Large intestine (tissue), 3 donors: ENCODE data around the gene SUCO. TPM values are rescaled to one million over a fixed set of nuclear protein-coding genes. Genes with fewer than 3 reads are reported as not detected.

ENCODE experiments used
- DNase-seq, 2 donors: peaks; one replicate each; pipeline versions ENCODE4 v3.0.0 to v3.0.0-alpha.2; 2013
- H3K27ac ChIP-seq: one replicate; pipeline ENCODE4 v1.5.1; 2013; ENCODE audit warnings: low read length
- H3K27me3 ChIP-seq: 2 replicates; pipeline ENCODE4 v1.6.1; 2013; ENCODE audit warnings: low read length; ENCODE audit not compliant: control insufficient read depth, insufficient read depth
- H3K36me3 ChIP-seq: 2 replicates; pipeline ENCODE4 v1.6.1; 2013; ENCODE audit warnings: low read length; ENCODE audit not compliant: control insufficient read depth, insufficient read depth
- H3K4me1 ChIP-seq: one replicate; pipeline ENCODE4 v1.6.1; 2013; ENCODE audit warnings: low read length; ENCODE audit not compliant: control insufficient read depth, insufficient read depth
- H3K4me3 ChIP-seq: one replicate; pipeline ENCODE4 v1.5.1; 2013; ENCODE audit warnings: low read length
- H3K9me3 ChIP-seq: one replicate; pipeline ENCODE4 v1.6.1; 2013; ENCODE audit warnings: mild to moderate bottlenecking, low read depth, low read length, moderate library complexity; ENCODE audit not compliant: control insufficient read depth
- WGBS: methylation state at CpG from one replicate; pipeline ENCODE4 v1.1.5; 2013; ENCODE audit warnings: low lambda C conversion rate; ENCODE audit not compliant: insufficient coverage; 5-methylcytosine and 5-hydroxymethylcytosine counted together
- polyA plus RNA-seq: library from polyadenylated mRNA; unstranded; fragments of 120-200 nt; gene quantifications from one replicate; pipeline ENCODE4 v1.2.1, GENCODE V29; 2013

Gene SUCO
- polyA plus RNA-seq, 1 donor: 44.0 TPM

DNA sequence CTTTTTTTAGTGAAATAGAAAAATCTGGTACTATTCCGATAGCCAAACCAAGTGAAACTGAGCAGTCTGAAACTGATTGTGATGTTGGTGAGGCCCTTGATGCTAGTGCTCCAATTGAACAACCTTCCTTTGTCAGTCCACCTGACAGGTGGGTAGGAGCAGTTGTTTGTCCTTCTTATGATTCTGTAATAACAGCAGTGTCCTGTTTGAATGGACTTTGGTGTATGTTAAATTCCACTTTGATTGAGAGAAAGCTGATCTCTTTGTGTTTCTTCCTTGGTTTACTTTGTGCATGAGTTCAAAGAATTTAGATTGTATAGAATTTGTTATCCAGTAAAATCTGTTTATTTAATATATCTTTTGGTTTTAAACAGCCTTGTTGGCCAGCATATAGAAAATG lies 24.3 kb downstream of the SUCO start:
- H3K36me3 ChIP-seq: peaks cover 32% of the 10 kb centered on the region
- no peak overlapping the region for H3K4me3 ChIP-seq
- peak in 1 of 2 donors; percentile 29 for DNase-seq
- no peaks in the 10 kb centered on the region for H3K4me1 ChIP-seq
- no peak overlapping the region for H3K27ac ChIP-seq
- no peaks in the 10 kb centered on the region for H3K27me3 ChIP-seq
- H3K9me3 ChIP-seq: no peaks in the 10 kb centered on the region
- no CpG with 5 or more reads among the region's 1 CpG for WGBS

DNA sequence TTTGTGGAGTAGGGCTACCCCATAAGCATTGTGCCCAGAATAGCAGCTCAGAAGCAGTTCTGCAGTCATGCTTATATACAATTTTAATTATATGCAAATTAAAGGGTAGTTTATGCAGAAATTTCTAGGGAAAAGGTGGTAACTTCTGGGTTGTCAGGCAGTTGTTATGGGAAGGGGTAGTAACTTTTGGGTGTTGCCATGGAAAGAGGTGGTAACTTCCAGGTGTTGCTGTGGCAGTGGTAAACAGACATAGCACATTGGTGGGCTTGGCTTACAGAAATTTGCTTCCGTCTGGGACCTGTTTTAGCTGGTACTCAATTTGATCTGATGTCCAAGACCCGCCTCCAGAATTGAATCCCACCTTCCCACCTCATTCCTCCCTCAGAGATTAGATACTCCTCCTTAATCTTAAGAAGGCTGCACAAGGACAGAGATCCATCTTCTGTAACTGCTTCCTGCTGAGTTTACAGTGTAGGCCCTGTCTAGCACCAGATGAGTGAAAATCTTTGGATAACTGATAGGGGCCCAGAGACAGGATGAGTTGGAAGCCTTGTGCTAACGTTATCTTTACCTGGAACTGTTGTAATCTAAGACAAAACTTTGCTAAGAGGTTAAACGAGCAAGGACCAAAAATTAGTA lies 26.7 kb downstream of the SUCO start:
- no peaks in the 10 kb centered on the region for H3K4me1 ChIP-seq
- WGBS: no CpG with 5 or more reads among the region's 4 CpGs

DNA sequence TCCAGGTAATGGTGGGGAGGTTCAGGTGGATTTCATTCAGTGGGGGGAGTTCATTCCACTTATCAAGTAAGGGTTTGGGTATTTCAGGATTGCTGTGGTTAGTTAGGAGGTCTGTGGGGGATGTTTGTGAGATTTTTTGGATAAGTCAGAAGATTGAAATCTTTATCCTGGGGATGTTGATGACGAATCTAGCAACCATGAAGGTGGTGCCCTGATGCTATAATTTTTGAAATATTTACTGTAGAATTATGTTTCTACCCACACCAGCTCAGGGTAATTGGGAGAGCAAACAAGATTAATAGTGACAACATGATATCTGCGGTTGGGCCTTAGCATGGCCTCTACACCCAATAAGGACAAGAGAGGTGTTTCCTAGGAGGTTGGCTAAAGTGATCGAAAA lies 28.3 kb downstream of the SUCO start:
- Histone ChIP-seq H3K4me3 (no peak overlapping the region), H3K9me3 (no peaks in the 10 kb centered on the region), H3K36me3 (peaks cover 53% of the 10 kb centered on the region), H3K27ac (no peak overlapping the region), H3K4me1 (no peaks in the 10 kb centered on the region), H3K27me3 (no peaks in the 10 kb centered on the region)
- no peak for DNase-seq
- no CpG with 5 or more reads among the region's 3 CpGs for WGBS

More for the DNA sequence above, 26.7 kb downstream of the SUCO start:
- Histone ChIP-seq H3K9me3 (no peaks in the 10 kb centered on the region), H3K4me3 (no peak overlapping the region), H3K36me3 (peaks cover 42% of the 10 kb centered on the region), H3K27ac (no peak overlapping the region), H3K27me3 (no peaks in the 10 kb centered on the region)
- no peak for DNase-seq

GRCh38 chr1:172566196-172566997 lies 33.4 kb downstream of the SUCO start:
- WGBS: 100% methylated on average over 1 of the region's 5 CpGs
- Histone ChIP-seq H3K36me3 (peaks cover 45% of the 10 kb centered on the region), H3K27me3 (no peaks in the 10 kb centered on the region), H3K9me3 (peaks cover 5% of the 10 kb centered on the region), H3K4me3 (no peak overlapping the region), H3K4me1 (no peaks in the 10 kb centered on the region), H3K27ac (no peak overlapping the region)
- DNase-seq: no peak

- H3K36me3 ChIP-seq: peaks cover 45% of the 10 kb centered on the region
Measured at GRCh38 chr1:172567720-172568119, 34.8 kb downstream of the SUCO start.

GRCh38 chr1:172574080-172574479 lies 41.1 kb downstream of the SUCO start:
- peaks cover 24% of the 10 kb centered on the region for H3K36me3 ChIP-seq
- WGBS: 100% methylated on average over 2 of the region's 2 CpGs
- no peaks in the 10 kb centered on the region for H3K4me1 ChIP-seq
- peaks cover 5% of the 10 kb centered on the region for H3K9me3 ChIP-seq
- no peak overlapping the region for H3K27ac ChIP-seq
- no peak overlapping the region for H3K4me3 ChIP-seq
- H3K27me3 ChIP-seq: no peaks in the 10 kb centered on the region
- no peak for DNase-seq

More at GRCh38 chr1:172567720-172568119, 34.8 kb downstream of the SUCO start:
- no peak for DNase-seq
- Histone ChIP-seq H3K9me3 (peaks cover 5% of the 10 kb centered on the region), H3K4me1 (no peaks in the 10 kb centered on the region), H3K27me3 (no peaks in the 10 kb centered on the region), H3K4me3 (no peak overlapping the region), H3K27ac (no peak overlapping the region)
- no CpG with 5 or more reads among the region's 3 CpGs for WGBS

GRCh38 chr1:172578586-172578985 lies 45.6 kb downstream of the SUCO start:
- 89% methylated on average over 1 of the region's 1 CpG for WGBS
- Histone ChIP-seq H3K27ac (no peak overlapping the region), H3K9me3 (no peaks in the 10 kb centered on the region), H3K4me3 (no peak overlapping the region), H3K27me3 (no peaks in the 10 kb centered on the region), H3K36me3 (peaks cover 22% of the 10 kb centered on the region), H3K4me1 (no peaks in the 10 kb centered on the region)
- no peak for DNase-seq

DNA sequence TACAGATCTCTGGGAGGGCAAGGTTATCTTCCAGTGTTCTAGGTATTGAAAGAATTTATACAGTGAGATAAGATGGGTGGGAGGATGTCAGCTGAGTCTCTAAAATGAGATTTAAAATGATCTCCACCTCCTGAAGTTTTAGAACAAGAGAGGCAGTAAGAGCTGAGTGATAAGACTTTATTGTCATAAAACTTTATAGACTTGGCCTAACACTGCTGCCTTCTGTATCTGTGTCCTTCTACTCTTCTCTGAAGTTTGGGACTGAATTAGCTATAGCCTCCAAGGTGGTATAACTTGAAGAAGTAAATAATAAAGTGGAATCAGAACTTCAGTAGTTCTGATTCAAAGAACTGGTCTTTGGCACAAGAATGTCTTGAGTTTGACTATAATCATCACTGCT lies 48.3 kb downstream of the SUCO start:
- no peak for DNase-seq
- Histone ChIP-seq H3K4me1 (no peaks in the 10 kb centered on the region), H3K27ac (no peak overlapping the region), H3K27me3 (no peaks in the 10 kb centered on the region), H3K9me3 (no peaks in the 10 kb centered on the region), H3K36me3 (peaks cover 15% of the 10 kb centered on the region), H3K4me3 (no peak overlapping the region)

- no peak overlapping the region for H3K4me3 ChIP-seq
- no peak for DNase-seq
- no peaks in the 10 kb centered on the region for H3K4me1 ChIP-seq
- peaks cover 15% of the 10 kb centered on the region for H3K36me3 ChIP-seq
- no CpG with 5 or more reads among the region's 1 CpG for WGBS
- no peak overlapping the region for H3K27ac ChIP-seq
- no peaks in the 10 kb centered on the region for H3K9me3 ChIP-seq
- no peaks in the 10 kb centered on the region for H3K27me3 ChIP-seq
Measured at GRCh38 chr1:172581779-172582178, 48.8 kb downstream of the SUCO start.

DNA sequence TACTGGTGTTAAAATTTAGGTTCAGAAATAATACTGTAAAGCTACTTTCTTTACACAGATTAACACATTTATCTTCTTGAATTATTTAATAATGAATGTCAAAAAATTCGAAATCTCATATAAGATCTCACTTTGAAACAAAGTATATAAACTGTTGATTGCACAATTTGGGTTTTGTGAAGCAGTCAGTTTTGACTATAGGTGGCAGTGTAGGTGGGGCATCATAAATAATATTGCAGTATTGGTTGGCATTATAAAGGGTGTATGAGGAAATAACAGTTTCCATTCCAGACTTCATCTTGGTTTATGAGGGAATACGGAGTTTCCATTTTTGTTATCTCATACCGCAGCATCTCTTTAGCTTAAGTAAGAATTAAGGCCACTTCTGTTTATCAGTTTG lies 49.9 kb downstream of the SUCO start:
- no peak overlapping the region for H3K4me3 ChIP-seq
- no peak for DNase-seq
- WGBS: 90% methylated on average over 2 of the region's 3 CpGs
- no peaks in the 10 kb centered on the region for H3K4me1 ChIP-seq
- H3K9me3 ChIP-seq: no peaks in the 10 kb centered on the region
- peaks cover 15% of the 10 kb centered on the region for H3K36me3 ChIP-seq
- no peaks in the 10 kb centered on the region for H3K27me3 ChIP-seq
- H3K27ac ChIP-seq: no peak overlapping the region

GRCh38 chr1:172585348-172585747 lies 52.4 kb downstream of the SUCO start:
- 86% methylated on average over 1 of the region's 3 CpGs for WGBS
- H3K36me3 ChIP-seq: peaks cover 20% of the 10 kb centered on the region
- DNase-seq: no peak

More at GRCh38 chr1:172585348-172585747, 52.4 kb downstream of the SUCO start:
- Histone ChIP-seq H3K27me3 (no peaks in the 10 kb centered on the region), H3K27ac (no peak overlapping the region), H3K4me1 (no peaks in the 10 kb centered on the region), H3K9me3 (no peaks in the 10 kb centered on the region), H3K4me3 (no peak overlapping the region)
